IPS-20b (cell line): ENCODE results near the gene GNG8.
A peak's percentile ranks its signal among the peaks of the same experiment; 100 is the strongest.
"Not testable (repeated sequence)": the region's sequence is repeated elsewhere in the genome, so short reads cannot be mapped to it uniquely, and the experiment has no call there.

ENCODE experiments used
- H3K27ac ChIP-seq: one replicate; pipeline ENCODE4 v1.5.1; 2013; ENCODE audit warnings: low read length
- H3K27me3 ChIP-seq: 2 replicates; pipeline ENCODE4 v1.6.1; 2013; ENCODE audit warnings: mild to moderate bottlenecking, low read length, inconsistent platforms; ENCODE audit not compliant: insufficient read depth
- H3K36me3 ChIP-seq: 2 replicates; pipeline ENCODE4 v1.6.1; 2013; ENCODE audit warnings: low read depth, mild to moderate bottlenecking, inconsistent platforms, low read length, moderate library complexity; ENCODE audit not compliant: insufficient read depth
- H3K4me1 ChIP-seq: 2 replicates; pipeline ENCODE4 v1.6.1; 2013; ENCODE audit warnings: mild to moderate bottlenecking, control low read depth, inconsistent platforms, low read length, moderate library complexity; ENCODE audit not compliant: insufficient read depth
- H3K4me3 ChIP-seq: 2 replicates; pipeline ENCODE4 v1.5.1; 2013; ENCODE audit warnings: mild to moderate bottlenecking, low read length, inconsistent platforms
- H3K9ac ChIP-seq: 2 replicates; pipeline ENCODE4 v1.6.1; 2013; ENCODE audit warnings: low read depth, mild to moderate bottlenecking, inconsistent platforms, low read length, moderate library complexity
- H3K9me3 ChIP-seq: 2 replicates; pipeline ENCODE4 v1.6.1; 2013; ENCODE audit warnings: mild to moderate bottlenecking, low read depth, low read length, inconsistent platforms; ENCODE audit not compliant: insufficient read depth

GNG8 gene

DNA sequence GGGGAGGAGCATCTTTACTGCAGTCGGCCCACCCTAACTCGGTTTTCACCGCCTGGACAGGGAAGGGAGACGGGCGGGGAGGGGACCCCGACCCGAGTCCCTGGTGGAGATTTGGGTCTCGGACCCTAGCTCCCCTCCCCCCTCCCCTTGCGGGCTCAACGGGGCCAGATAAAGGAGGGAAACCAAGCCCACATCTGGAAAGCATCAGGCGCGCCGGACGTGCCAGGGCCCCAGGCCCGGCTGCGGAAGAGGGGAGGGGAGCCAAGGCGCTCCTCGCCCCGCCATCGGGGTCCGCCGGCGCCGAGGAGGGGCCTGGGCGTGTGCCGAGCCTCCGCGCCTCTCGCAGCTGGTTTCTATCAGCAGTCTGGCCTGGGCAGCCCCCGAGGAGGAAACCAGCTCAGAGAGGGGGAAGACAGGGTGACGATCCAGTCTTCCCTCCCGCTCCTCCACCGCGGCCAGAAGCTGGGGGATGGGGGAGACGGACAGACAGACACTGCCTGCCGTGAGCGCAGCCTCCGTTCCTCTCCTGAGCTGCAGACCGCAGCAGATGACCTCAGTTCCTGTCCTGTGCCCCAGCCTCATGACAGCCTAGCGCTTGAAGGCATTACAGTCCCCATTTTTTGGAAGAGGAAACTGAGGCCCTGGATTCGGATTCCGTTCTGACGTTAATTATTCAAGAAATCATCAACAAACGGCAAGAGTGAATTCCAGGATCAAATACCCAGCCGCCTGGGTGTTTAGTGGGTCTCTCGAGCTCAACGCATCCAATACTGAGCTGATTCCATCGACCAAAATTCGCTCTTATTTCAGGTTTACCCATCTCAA lies 3.6 kb upstream of the GNG8 start:
- Histone ChIP-seq H3K4me1 (no peaks in the 10 kb centered on the region; the same call in 1 of the 2 replicates), H3K27me3 (peaks cover 69% of the 10 kb centered on the region), H3K4me3 (peak overlapping the region; percentile 73), H3K9me3 (no peaks in the 10 kb centered on the region), H3K9ac (peak overlapping the region; percentile 53; the same call in 1 of the 2 replicates), H3K36me3 (no peaks in the 10 kb centered on the region), H3K27ac (no peak overlapping the region)

- Histone ChIP-seq H3K36me3 (no peaks in the 10 kb centered on the region), H3K9me3 (no peaks in the 10 kb centered on the region), H3K4me1 (no peaks in the 10 kb centered on the region; the same call in 1 of the 2 replicates), H3K27me3 (peaks cover 87% of the 10 kb centered on the region), H3K27ac (no peak overlapping the region), H3K9ac (no peak overlapping the region), H3K4me3 (no peak overlapping the region)
Measured at GRCh38 chr19:46637224-46637623, 1.2 kb upstream of the GNG8 start.

- Histone ChIP-seq H3K36me3 (no peaks in the 10 kb centered on the region), H3K4me1 (peaks cover 10% of the 10 kb centered on the region), H3K9ac (no peak overlapping the region), H3K4me3 (peak overlapping the region; percentile 73; the same call in 1 of the 2 replicates), H3K27me3 (peaks cover 77% of the 10 kb centered on the region), H3K27ac (no peak overlapping the region), H3K9me3 (no peaks in the 10 kb centered on the region)
Measured at GRCh38 chr19:46634656-46635218, 1.3 kb downstream of the GNG8 start.

DNA sequence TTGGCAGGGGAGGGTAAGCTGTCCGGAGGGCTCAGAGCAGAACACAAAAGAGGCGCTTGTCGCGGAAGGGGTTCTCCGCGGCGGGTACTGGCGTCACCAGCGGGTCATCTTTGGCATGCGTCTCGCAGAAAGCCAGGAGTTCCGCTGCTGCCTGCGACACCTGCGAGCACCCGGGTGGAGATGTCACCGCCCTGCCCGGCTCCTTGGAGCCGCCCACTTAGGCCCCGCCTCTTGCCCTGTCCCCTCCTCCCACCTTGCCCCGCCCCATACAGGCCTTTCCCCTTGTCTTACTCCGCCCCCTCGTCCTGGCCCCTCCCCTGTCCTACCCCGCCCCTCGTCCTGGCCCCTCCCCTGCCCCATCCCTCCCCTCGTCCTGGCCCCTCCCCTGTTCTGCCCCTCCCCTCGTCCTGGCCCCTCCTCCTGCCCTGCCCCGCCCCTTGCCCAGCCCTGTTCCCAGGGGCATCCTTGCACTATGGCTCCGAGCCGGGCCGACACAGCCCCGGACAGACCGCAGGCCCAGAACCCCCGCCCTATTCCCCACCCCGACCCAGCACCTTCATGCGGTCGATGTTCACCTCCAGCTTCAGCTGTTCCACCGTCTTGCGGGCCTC lies 1.9 kb downstream of the GNG8 start:
- Histone ChIP-seq H3K27me3 (peaks cover 72% of the 10 kb centered on the region), H3K4me1 (peaks cover 10% of the 10 kb centered on the region), H3K9me3 (no peaks in the 10 kb centered on the region), H3K4me3 (peak overlapping the region; percentile 73; the same call in 1 of the 2 replicates), H3K36me3 (no peaks in the 10 kb centered on the region), H3K27ac (no peak overlapping the region), H3K9ac (no peak overlapping the region)

GRCh38 chr19:46633130-46633529 lies 2.9 kb downstream of the GNG8 start:
- no peak overlapping the region for H3K9ac ChIP-seq
- no peak overlapping the region for H3K4me3 ChIP-seq
- H3K27ac ChIP-seq = no peak overlapping the region
- no peaks in the 10 kb centered on the region for H3K36me3 ChIP-seq
- peaks cover 68% of the 10 kb centered on the region for H3K27me3 ChIP-seq
- peaks cover 10% of the 10 kb centered on the region for H3K4me1 ChIP-seq
- H3K9me3 ChIP-seq = no peaks in the 10 kb centered on the region

- Histone ChIP-seq H3K27me3 (peaks cover 51% of the 10 kb centered on the region), H3K4me3 (0 out of 2 replicates have a peak overlapping the region, but pooled peaks have one; percentile 16), H3K9ac (no peak overlapping the region), H3K9me3 (no peaks in the 10 kb centered on the region), H3K4me1 (peaks cover 10% of the 10 kb centered on the region), H3K27ac (no peak overlapping the region), H3K36me3 (no peaks in the 10 kb centered on the region)
Measured at GRCh38 chr19:46631481-46631880, 4.5 kb downstream of the GNG8 start.

DNA sequence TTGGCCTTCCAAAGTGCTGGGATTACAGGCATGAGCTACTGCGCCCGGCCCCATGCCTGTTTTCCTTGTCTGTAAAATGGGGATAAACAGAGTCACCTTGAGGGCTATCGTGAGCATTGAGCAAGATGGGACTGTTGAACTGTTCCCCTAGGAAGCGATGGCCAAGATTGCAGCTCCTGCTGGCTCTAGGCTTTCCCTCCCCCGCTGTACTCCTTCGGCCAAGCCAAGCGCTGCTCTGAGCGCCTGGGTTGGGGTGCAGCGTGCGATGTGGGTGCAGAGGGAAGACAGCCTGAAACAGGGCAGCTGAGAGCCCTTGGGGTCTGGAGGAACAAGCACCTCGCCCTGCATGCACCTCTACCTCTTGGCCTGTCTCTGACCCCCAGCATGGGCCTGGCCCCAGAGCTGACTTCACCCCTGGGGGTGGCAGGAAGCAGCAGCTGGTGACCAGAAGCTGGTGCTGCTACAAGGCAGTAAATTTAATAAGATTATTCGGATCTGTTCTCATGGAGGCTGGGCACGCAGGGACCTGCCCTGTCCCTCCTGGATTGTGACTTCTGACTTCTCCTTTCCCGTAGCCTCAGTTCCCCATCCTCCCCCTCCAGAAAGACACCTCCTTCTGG lies 5.3 kb downstream of the GNG8 start:
- Histone ChIP-seq H3K36me3 (no peaks in the 10 kb centered on the region), H3K9me3 (no peaks in the 10 kb centered on the region), H3K9ac (no peak overlapping the region), H3K4me3 (no peak overlapping the region), H3K27me3 (peaks cover 43% of the 10 kb centered on the region), H3K27ac (no peak overlapping the region), H3K4me1 (peaks cover 10% of the 10 kb centered on the region)

DNA sequence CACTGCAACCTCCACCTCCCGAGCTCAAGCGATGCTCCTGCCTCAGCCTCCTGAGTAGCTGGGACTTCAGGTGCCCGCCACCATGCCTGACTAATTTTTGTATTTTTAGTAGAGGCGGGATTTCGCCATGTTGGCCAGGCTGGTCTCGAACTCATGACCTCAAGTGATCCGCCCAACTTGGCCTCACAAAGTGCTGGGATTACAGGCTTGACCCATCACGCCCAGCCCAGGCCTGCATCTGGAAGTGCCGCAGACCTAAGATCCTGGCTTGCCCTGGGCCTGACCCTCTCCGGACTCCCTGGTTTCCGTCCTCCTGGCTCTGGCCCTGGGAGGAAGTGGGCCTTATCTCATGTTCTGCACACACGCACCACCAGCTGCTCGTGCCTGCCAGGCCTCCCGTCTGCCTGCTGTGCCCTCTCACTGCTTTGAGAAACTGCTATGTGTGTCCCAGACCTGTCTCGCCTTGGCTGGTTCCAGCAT lies 6.4 kb downstream of the GNG8 start:
- no peaks in the 10 kb centered on the region for H3K9me3 ChIP-seq
- no peaks in the 10 kb centered on the region for H3K36me3 ChIP-seq
- H3K4me3 ChIP-seq = no peak overlapping the region
- no peak overlapping the region for H3K9ac ChIP-seq
- no peak overlapping the region for H3K27ac ChIP-seq
- H3K4me1 ChIP-seq = peaks cover 10% of the 10 kb centered on the region
- peaks cover 34% of the 10 kb centered on the region for H3K27me3 ChIP-seq

GRCh38 chr19:46628970-46629369 lies 7.0 kb downstream of the GNG8 start:
- not testable (repeated sequence) for H3K36me3 ChIP-seq, H3K9ac ChIP-seq, H3K27ac ChIP-seq, H3K9me3 ChIP-seq, H3K4me3 ChIP-seq
- H3K27me3 ChIP-seq = peaks cover 31% of the 10 kb centered on the region
- peaks cover 10% of the 10 kb centered on the region for H3K4me1 ChIP-seq

GRCh38 chr19:46626446-46626845 lies 9.6 kb downstream of the GNG8 start:
- Histone ChIP-seq H3K27me3 (peaks cover 5% of the 10 kb centered on the region; the same call in 1 of the 2 replicates), H3K9ac (no peak overlapping the region), H3K9me3 (no peaks in the 10 kb centered on the region), H3K4me1 (peaks cover 11% of the 10 kb centered on the region), H3K36me3 (no peaks in the 10 kb centered on the region), H3K4me3 (no peak overlapping the region), H3K27ac (no peak overlapping the region)

DNA sequence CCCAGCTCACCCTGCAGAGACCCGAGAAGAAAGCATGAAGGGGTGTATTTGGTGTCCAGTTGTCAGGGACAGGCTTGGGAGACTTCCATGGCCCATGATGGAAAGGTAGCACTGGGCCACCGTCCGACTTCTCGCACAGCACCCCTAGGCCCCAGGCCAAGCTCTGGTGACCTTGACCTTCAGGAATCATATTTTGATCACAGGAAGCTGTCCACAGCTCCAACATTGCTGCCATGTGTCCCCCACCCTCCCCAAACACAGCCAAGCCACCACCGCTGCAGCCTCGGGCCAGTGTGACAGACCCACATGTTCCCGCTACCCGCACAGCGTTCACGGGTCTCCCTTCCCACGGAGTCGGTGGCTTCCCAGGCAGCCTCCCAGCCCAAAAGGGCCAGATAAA lies 10.3 kb downstream of the GNG8 start:
- no peak overlapping the region for H3K27ac ChIP-seq
- H3K9ac ChIP-seq = no peak overlapping the region
- H3K9me3 ChIP-seq = no peaks in the 10 kb centered on the region
- H3K4me1 ChIP-seq = peaks cover 7% of the 10 kb centered on the region
- H3K36me3 ChIP-seq = no peaks in the 10 kb centered on the region
- H3K27me3 ChIP-seq = peaks cover 7% of the 10 kb centered on the region; the same call in 1 of the 2 replicates
- H3K4me3 ChIP-seq = no peak overlapping the region
